ENCODE data around the gene ZG16. TPM values are rescaled to one million over a fixed set of nuclear protein-coding genes. Genes with fewer than 3 reads are reported as not detected.

The ZG16 gene
- total RNA-seq, 1 donor from 2014 or later = not detected

GRCh38 chr16:29761882-29762281 is 16.2 kb upstream of the ZG16 start:
- Mint-ChIP-seq H3K4me1 (ENCODE audit: unreplicated experiment) (no peaks in the 10 kb centered on the region), H3K9me3 (ENCODE audit: unreplicated experiment) (no peaks in the 10 kb centered on the region), H3K27ac (ENCODE audit: unreplicated experiment) (no peak overlapping the region), H3K36me3 (ENCODE audit: low read depth, unreplicated experiment) (no peaks in the 10 kb centered on the region), H3K4me3 (ENCODE audit: unreplicated experiment) (no peak overlapping the region), H3K27me3 (ENCODE audit: unreplicated experiment) (peaks cover under 1% of the 10 kb centered on the region)
- DNase-seq (ENCODE audit: low spot score) = no peak
- no peak for TF ChIP-seq CTCF (IDR thresholded peaks at IDR 0.05; ENCODE audit: unreplicated experiment)

GRCh38 chr16:29763326-29763725 is 14.7 kb upstream of the ZG16 start:
- Mint-ChIP-seq H3K9me3 (ENCODE audit: unreplicated experiment) (no peaks in the 10 kb centered on the region), H3K4me1 (ENCODE audit: unreplicated experiment) (no peaks in the 10 kb centered on the region), H3K4me3 (ENCODE audit: unreplicated experiment) (no peak overlapping the region), H3K36me3 (ENCODE audit: low read depth, unreplicated experiment) (no peaks in the 10 kb centered on the region), H3K27ac (ENCODE audit: unreplicated experiment) (no peak overlapping the region), H3K27me3 (ENCODE audit: unreplicated experiment) (peaks cover 3% of the 10 kb centered on the region)
- DNase-seq (ENCODE audit: low spot score) = no peak
- no peak for TF ChIP-seq CTCF (IDR thresholded peaks at IDR 0.05; ENCODE audit: unreplicated experiment)

GRCh38 chr16:29765167-29766032 is 12.7 kb upstream of the ZG16 start:
- Mint-ChIP-seq H3K4me1 (ENCODE audit: unreplicated experiment) (no peaks in the 10 kb centered on the region), H3K27ac (ENCODE audit: unreplicated experiment) (no peak overlapping the region), H3K9me3 (ENCODE audit: unreplicated experiment) (no peaks in the 10 kb centered on the region), H3K36me3 (ENCODE audit: low read depth, unreplicated experiment) (no peaks in the 10 kb centered on the region), H3K27me3 (ENCODE audit: unreplicated experiment) (peaks cover 3% of the 10 kb centered on the region), H3K4me3 (ENCODE audit: unreplicated experiment) (no peak overlapping the region)
- DNase-seq (ENCODE audit: low spot score) = no peak
- TF ChIP-seq CTCF (IDR thresholded peaks at IDR 0.05; ENCODE audit: unreplicated experiment) = no peak

- Mint-ChIP-seq H3K4me3 (ENCODE audit: unreplicated experiment) (no peak overlapping the region), H3K9me3 (ENCODE audit: unreplicated experiment) (no peaks in the 10 kb centered on the region), H3K36me3 (ENCODE audit: low read depth, unreplicated experiment) (no peaks in the 10 kb centered on the region), H3K4me1 (ENCODE audit: unreplicated experiment) (no peaks in the 10 kb centered on the region), H3K27ac (ENCODE audit: unreplicated experiment) (no peak overlapping the region), H3K27me3 (ENCODE audit: unreplicated experiment) (peaks cover 3% of the 10 kb centered on the region)
- no peak for DNase-seq (ENCODE audit: low spot score)
- no peak for TF ChIP-seq CTCF (IDR thresholded peaks at IDR 0.05; ENCODE audit: unreplicated experiment)
Observed at GRCh38 chr16:29766571-29766970, 11.5 kb upstream of the ZG16 start.

- Mint-ChIP-seq H3K27me3 (ENCODE audit: unreplicated experiment) (peaks cover 4% of the 10 kb centered on the region), H3K4me1 (ENCODE audit: unreplicated experiment) (no peaks in the 10 kb centered on the region), H3K9me3 (ENCODE audit: unreplicated experiment) (no peaks in the 10 kb centered on the region), H3K36me3 (ENCODE audit: low read depth, unreplicated experiment) (no peaks in the 10 kb centered on the region), H3K27ac (ENCODE audit: unreplicated experiment) (no peak overlapping the region), H3K4me3 (ENCODE audit: unreplicated experiment) (no peak overlapping the region)
- TF ChIP-seq CTCF (IDR thresholded peaks at IDR 0.05; ENCODE audit: unreplicated experiment) = no peak
- no peak for DNase-seq (ENCODE audit: low spot score)
Observed at GRCh38 chr16:29767062-29767461, 11.0 kb upstream of the ZG16 start.

Data from endothelial cell (in vitro differentiated cells).